Colonic mucosa (tissue), 4 donors: Measurements from ENCODE around the gene SLC39A3. TPM values are rescaled to one million over a fixed set of nuclear protein-coding genes. Genes with fewer than 3 reads are reported as not detected.

Experiments used
- DNase-seq: peaks from one replicate; pipeline ENCODE4 v3.0.0-alpha.2; 2020
- H3K27ac ChIP-seq: fragments of 200-600 bp; one replicate; pipeline ENCODE4 v1.8.0; 2021
- H3K27me3 ChIP-seq: fragments of 200-600 bp; one replicate; pipeline ENCODE4 v1.8.0; 2021
- H3K36me3 ChIP-seq: fragments of 200-600 bp; one replicate; pipeline ENCODE4 v1.8.0; 2021
- H3K4me1 ChIP-seq: fragments of 200-600 bp; one replicate; pipeline ENCODE4 v1.8.0; 2021; ENCODE audit warnings: mild to moderate bottlenecking
- H3K4me3 ChIP-seq: fragments of 200-600 bp; one replicate; pipeline ENCODE4 v1.8.0; 2021
- H3K9ac ChIP-seq, 2 donors: one replicate each; pipeline ENCODE4 v1.7.0; 2013; ENCODE audit warnings: control low read depth in 2 of 2, low read depth in 2 of 2, low read length in 2 of 2
- H3K9me3 ChIP-seq: fragments of 200-600 bp; one replicate; pipeline ENCODE4 v1.8.0; 2021
- CTCF ChIP-seq: fragments of 200-600 bp; IDR thresholded peaks from one replicate; pipeline ENCODE4 v1.8.0; 2022; ENCODE audit warnings: antibody characterized with exemption, mild to moderate bottlenecking
- intact Hi-C: fragments of 100-400 bp; cut with DNase I; formaldehyde crosslinking; loops from one replicate; pipeline ENCODE4 v1.14.1; 2022
- total RNA-seq, 2 donors: library from RNA; stranded (reverse); fragmentation: NEBNext Ultra II Directional in 1 of 2; extraction: Animal tissue kit (Norgen Biotek cat#: 25700) in 1 of 2; gene quantifications; one replicate each; pipeline ENCODE4 v1.2.1, GENCODE V29; 2021
- donor health status: healthy.
- donor health status: DM: no; HTN: no; CAD: no.
- donor health status: DM: no; HTN: no; CAD: no.

Gene SLC39A3
- total RNA-seq, 2 donors from 2014 or later, result 14.8 to 34.3 TPM

GRCh38 chr19:2770055-2771013 lies 30.5 kb upstream of the SLC39A3 start:
- H3K27me3 ChIP-seq, result no peaks in the 10 kb centered on the region
- H3K27ac ChIP-seq, result no peak overlapping the region
- TF ChIP-seq CTCF, result no peak
- intact Hi-C loops, result no loop called here
- no peak overlapping the region for H3K4me3 ChIP-seq
- peak overlapping the region in 1 of 2 donors; percentile 46 for H3K9ac ChIP-seq
- H3K9me3 ChIP-seq, result no peaks in the 10 kb centered on the region
- H3K36me3 ChIP-seq, result no peaks in the 10 kb centered on the region
- H3K4me1 ChIP-seq, result peaks cover 6% of the 10 kb centered on the region
- DNase-seq, result peak; percentile 39

DNA sequence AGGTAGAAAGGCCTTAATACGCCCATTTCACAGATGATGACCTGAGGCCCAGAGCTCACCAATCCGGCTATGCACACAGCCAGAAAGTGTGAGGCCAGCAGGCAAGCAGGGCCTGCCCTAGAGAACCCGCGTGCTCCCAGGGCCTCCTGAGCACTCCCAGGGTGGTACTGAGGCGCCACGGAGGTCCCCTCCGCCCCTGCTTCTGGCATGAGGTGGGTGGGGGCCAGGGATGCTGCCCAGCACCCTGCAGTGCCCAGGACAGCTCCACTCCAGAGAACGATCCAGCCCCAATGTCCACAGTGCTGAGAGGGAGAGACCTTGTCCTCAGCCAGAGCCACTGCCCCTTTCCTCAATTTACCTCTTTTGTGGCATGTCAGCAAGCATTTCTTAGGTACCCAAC lies 29.4 kb upstream of the SLC39A3 start:
- Histone ChIP-seq H3K4me1 (no peaks in the 10 kb centered on the region), H3K36me3 (no peaks in the 10 kb centered on the region), H3K9ac (peak overlapping the region in 1 of 2 donors; percentile 24), H3K27ac (no peak overlapping the region), H3K27me3 (no peaks in the 10 kb centered on the region), H3K4me3 (no peak overlapping the region), H3K9me3 (no peaks in the 10 kb centered on the region)
- DNase-seq, result no peak
- no peak for TF ChIP-seq CTCF
- intact Hi-C loops, result no loop called here

DNA sequence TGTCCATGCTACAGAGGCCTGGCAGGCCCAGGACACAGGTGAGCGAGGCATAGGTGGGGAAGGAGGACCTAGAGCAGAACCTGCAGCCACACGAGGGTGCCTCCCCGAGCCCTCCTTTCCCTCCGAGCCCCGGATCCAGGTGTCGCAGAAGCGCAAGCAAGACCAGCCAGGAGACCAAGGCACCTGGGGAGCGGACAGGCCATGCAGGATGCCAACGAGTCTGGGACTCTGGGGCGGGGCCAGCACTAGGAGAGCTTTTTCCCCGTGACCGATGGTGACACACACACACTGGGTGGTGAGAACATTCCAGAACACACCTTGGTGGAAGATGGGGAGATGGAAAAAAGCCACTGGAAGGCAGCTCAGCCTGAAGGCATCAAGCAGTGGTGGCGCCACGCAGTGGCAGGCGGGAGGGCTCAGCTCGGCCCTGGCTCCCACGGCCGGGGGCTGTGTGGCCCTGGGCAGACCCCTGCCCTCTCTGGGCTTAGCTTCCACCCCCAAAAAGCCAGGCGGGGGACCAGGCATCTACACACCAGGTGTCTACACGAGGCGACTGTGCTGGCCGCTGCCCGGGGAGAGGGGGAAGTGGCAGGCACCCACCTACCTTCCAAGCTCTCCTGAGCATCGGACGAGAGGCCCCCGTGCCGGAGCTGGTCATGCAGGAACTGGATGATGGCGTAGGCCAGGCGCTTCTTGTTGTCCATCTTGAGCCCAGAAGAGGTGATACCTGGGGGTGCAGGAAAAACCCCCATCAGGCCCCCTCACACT lies 28.7 kb upstream of the SLC39A3 start:
- Histone ChIP-seq H3K27me3 (no peaks in the 10 kb centered on the region), H3K9me3 (no peaks in the 10 kb centered on the region), H3K36me3 (no peaks in the 10 kb centered on the region), H3K4me3 (no peak overlapping the region), H3K4me1 (no peaks in the 10 kb centered on the region), H3K27ac (no peak overlapping the region), H3K9ac (peak overlapping the region in 1 of 2 donors; percentile 24)
- intact Hi-C loops, result no loop called here
- DNase-seq, result no peak
- no peak for TF ChIP-seq CTCF

DNA sequence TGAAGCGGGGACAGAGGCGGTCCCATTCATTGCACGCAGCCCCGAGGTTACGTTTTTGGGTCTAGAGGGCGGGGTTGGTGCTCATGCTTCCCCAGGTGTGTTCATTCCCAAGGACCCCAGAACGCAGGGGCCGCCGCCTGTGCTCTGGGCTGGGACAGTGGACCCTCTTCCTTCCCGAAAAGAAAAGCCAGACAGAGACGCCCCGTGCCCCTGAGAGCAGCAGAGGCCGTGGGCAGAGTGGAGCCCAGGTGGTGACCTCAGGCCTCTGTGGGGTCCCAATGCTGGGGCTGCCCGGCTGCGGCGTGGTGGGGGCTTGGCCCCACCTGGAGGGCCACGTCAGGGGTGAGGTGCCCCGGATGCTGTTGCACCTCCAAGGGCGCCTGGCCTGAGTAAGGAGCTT lies 27.9 kb upstream of the SLC39A3 start:
- no peak overlapping the region for H3K27ac ChIP-seq
- intact Hi-C loops, result no loop called here
- H3K9ac ChIP-seq, result no peak overlapping the region
- H3K9me3 ChIP-seq, result no peaks in the 10 kb centered on the region
- H3K27me3 ChIP-seq, result no peaks in the 10 kb centered on the region
- H3K4me3 ChIP-seq, result no peak overlapping the region
- H3K36me3 ChIP-seq, result no peaks in the 10 kb centered on the region
- no peaks in the 10 kb centered on the region for H3K4me1 ChIP-seq
- no peak for TF ChIP-seq CTCF
- DNase-seq, result no peak

DNA sequence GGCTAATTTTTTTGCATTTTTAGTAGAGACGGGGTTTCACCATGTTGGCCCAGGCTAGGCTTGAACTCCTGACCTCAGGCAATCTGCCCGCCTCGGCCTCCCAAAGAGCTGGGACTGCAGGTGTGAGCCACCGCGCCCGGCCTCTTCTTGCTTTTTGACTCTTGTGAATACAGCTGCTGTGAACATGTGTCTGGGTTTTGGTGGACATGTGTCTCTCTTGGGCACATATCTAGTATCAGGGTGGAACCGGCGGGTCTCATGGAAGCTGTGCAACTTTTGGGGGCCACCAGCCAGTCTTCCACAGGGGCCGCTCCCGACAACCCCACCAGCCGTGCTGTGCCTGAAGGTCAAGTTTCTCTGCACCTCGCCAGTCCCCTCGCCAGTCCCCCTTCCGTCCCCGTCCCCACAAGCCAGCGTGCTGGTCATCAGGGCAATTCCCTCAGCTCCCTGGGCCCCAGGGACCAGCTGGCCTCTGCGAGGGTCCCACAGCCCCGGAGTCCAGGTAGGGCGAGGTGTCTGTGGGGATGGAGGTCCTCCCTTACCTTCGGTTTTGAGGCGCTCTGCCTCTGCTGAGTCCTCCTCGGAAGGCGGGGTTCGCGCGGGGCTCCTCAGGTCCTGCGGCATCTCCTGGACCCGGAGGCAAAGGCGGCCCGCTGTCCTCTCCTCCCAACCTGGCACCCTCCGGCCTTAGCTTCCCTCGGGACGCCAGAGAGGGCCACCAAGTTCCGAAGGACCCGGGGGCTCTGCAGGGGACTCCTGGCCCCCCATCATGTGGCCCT lies 27.0 kb upstream of the SLC39A3 start:
- intact Hi-C loops, result no loop called here
- Histone ChIP-seq H3K27ac (no peak overlapping the region), H3K4me3 (no peak overlapping the region), H3K4me1 (no peaks in the 10 kb centered on the region), H3K27me3 (no peaks in the 10 kb centered on the region), H3K9ac (no peak overlapping the region), H3K36me3 (no peaks in the 10 kb centered on the region), H3K9me3 (no peaks in the 10 kb centered on the region)
- no peak for DNase-seq
- TF ChIP-seq CTCF, result no peak
